ENCODE data around the gene ABLIM2. TPM values are rescaled to one million over a fixed set of nuclear protein-coding genes. Genes with fewer than 3 reads are reported as not detected.

Gene ABLIM2
- total and polyA plus RNA-seq, 2 of the 8 experiments (the other 6 are each of a cell fraction or from before 2014, with no cell fraction given) = 2.8 to 3.0 TPM

- TF ChIP-seq RNF2 (IDR thresholded peaks at IDR 0.05; ENCODE audit: borderline replicate concordance, low read depth, low read length, missing control alignments, poor library complexity, severe bottlenecking) = no peak
Measured at GRCh38 chr4:8026453-8026852, 132.2 kb downstream of the ABLIM2 start (continued).

All from H1 (cell line).